Aorta (tissue), 5 donors: ENCODE results near the gene SLC6A11. TPM values are rescaled to one million over a fixed set of nuclear protein-coding genes. Genes with fewer than 3 reads are reported as not detected.

Experiments
- ATAC-seq: fragments of 200-7000 bp; cut with Tn5 transposase; one replicate; pipeline ENCODE4 v1.9.1; 2022; ENCODE audit warnings: moderate library complexity; ENCODE audit not compliant: low FRiP score
- DNase-seq, 2 donors: peaks; one replicate each; pipeline ENCODE4 v3.0.0-alpha.2; 2020
- H3K27ac ChIP-seq, 2 donors: one replicate each; pipeline ENCODE4 v1.5.1; 2013; ENCODE audit warnings: low read length in 2 of 2, mild to moderate bottlenecking in 2 of 2, moderate library complexity in 2 of 2, control low read depth in 1 of 2, inconsistent platforms in 1 of 2, low read depth in 1 of 2
- H3K27me3 ChIP-seq, 2 donors: one replicate each; pipeline ENCODE4 v1.6.1; 2013; ENCODE audit warnings: control low read depth in 1 of 2, low read length in 1 of 2, mild to moderate bottlenecking in 1 of 2, moderate library complexity in 1 of 2; ENCODE audit not compliant: insufficient read depth in 2 of 2, control insufficient read depth in 1 of 2
- H3K36me3 ChIP-seq, 2 donors: one replicate each; pipeline ENCODE4 v1.6.1; 2013; ENCODE audit warnings: control low read depth in 1 of 2, low read length in 1 of 2, mild to moderate bottlenecking in 1 of 2; ENCODE audit not compliant: insufficient read depth in 2 of 2, control insufficient read depth in 1 of 2
- H3K4me1 ChIP-seq, 2 donors: one replicate each; pipeline ENCODE4 v1.6.1; 2013; ENCODE audit warnings: low read length in 2 of 2, control low read depth in 1 of 2, mild to moderate bottlenecking in 1 of 2, moderate library complexity in 1 of 2; ENCODE audit not compliant: insufficient read depth in 2 of 2, control insufficient read depth in 1 of 2
- H3K4me3 ChIP-seq, 2 donors: one replicate each; pipeline ENCODE4 v1.5.1; 2013; ENCODE audit warnings: low read length in 2 of 2, control low read depth in 1 of 2, mild to moderate bottlenecking in 1 of 2
- H3K9me3 ChIP-seq: one replicate; pipeline ENCODE4 v1.6.1; 2013; ENCODE audit warnings: mild to moderate bottlenecking, low read length; ENCODE audit not compliant: control insufficient read depth
- WGBS, 2 donors: extraction: QIAGEN DNeasy Blood & Tissue Kit; methylation state at CpG; one replicate each; pipeline ENCODE4 v1.1.7; 2013; 5-methylcytosine and 5-hydroxymethylcytosine counted together
- intact Hi-C, 2 donors: fragments of 100-400 bp; cut with DNase I; formaldehyde crosslinking; loops; one replicate each; pipeline versions ENCODE4 v1.14.2 to v1.15.0; 2022
- polyA plus RNA-seq, 2 donors: library from polyadenylated mRNA; stranded (reverse); fragments of 200-250 nt; gene quantifications; one replicate each; pipeline ENCODE4 v1.2.3, GENCODE V29; 2013
- total RNA-seq, 2 donors: library from RNA; stranded (reverse); fragmentation: NEBNext Ultra II Directional; extraction: Animal tissue kit (Norgen Biotek cat#: 25700); gene quantifications; one replicate each; pipeline ENCODE4 v1.2.1, GENCODE V29; 2021
- donor health status: healthy with polysubstance abuse.
- donor health status: Bipolar disorder and iron deficiency.
- donor health status: DM: no; HTN: no; CAD: no.
- donor health status: DM: no; HTN: no; CAD: no.
- donor health status: DM: yes; HTN: yes; CAD: no.

Gene SLC6A11
- total and polyA plus RNA-seq, 4 donors: not detected

GRCh38 chr3:10774825-10775224 lies 41.2 kb upstream of the SLC6A11 start:
- Histone ChIP-seq H3K36me3 (no peaks in the 10 kb centered on the region), H3K9me3 (peaks cover 6% of the 10 kb centered on the region), H3K4me1 (no peaks in the 10 kb centered on the region), H3K4me3 (no peak overlapping the region), H3K27me3 (peaks cover 0 to 3% of the 10 kb centered on the region in 2 donors), H3K27ac (no peak overlapping the region)
- 77 to 78% methylated on average over 8 of the region's 8 CpGs for WGBS, 2 donors
- intact Hi-C loops: no loop called here
- no peak for ATAC-seq
- no peak for DNase-seq

- ATAC-seq (no peak), DNase-seq (no peak)
- no peaks in the 10 kb centered on the region for H3K4me1 ChIP-seq
- no peak overlapping the region for H3K27ac ChIP-seq
- peaks cover 6% of the 10 kb centered on the region for H3K9me3 ChIP-seq
- WGBS, 2 donors: 80% methylated on average over 8 of the region's 8 CpGs
- H3K27me3 ChIP-seq: peaks cover 0 to 3% of the 10 kb centered on the region in 2 donors
- intact Hi-C loops: no loop called here
- no peaks in the 10 kb centered on the region for H3K36me3 ChIP-seq
- H3K4me3 ChIP-seq: no peak overlapping the region
Measured at GRCh38 chr3:10775259-10775658, 40.8 kb upstream of the SLC6A11 start.

- Histone ChIP-seq H3K27me3 (peaks cover 0 to 3% of the 10 kb centered on the region in 2 donors), H3K36me3 (no peaks in the 10 kb centered on the region), H3K9me3 (peaks cover 6% of the 10 kb centered on the region), H3K4me3 (no peak overlapping the region), H3K4me1 (no peaks in the 10 kb centered on the region), H3K27ac (no peak overlapping the region)
- intact Hi-C loops: no loop called here
- WGBS, 2 donors: 87 to 90% methylated on average over 3 of the region's 3 CpGs
- ATAC-seq: no peak
- DNase-seq: no peak
Measured at GRCh38 chr3:10775828-10776227, 40.2 kb upstream of the SLC6A11 start.

- Histone ChIP-seq H3K4me1 (no peaks in the 10 kb centered on the region), H3K27ac (no peak overlapping the region), H3K9me3 (peaks cover 6% of the 10 kb centered on the region), H3K4me3 (no peak overlapping the region), H3K36me3 (no peaks in the 10 kb centered on the region), H3K27me3 (peaks cover 0 to 3% of the 10 kb centered on the region in 2 donors)
- ATAC-seq (no peak), DNase-seq (no peak)
- intact Hi-C loops: no loop called here
- WGBS, 2 donors: 62 to 67% methylated on average over 2 of the region's 2 CpGs
Measured at GRCh38 chr3:10777627-10778026, 38.4 kb upstream of the SLC6A11 start.

GRCh38 chr3:10778492-10779292 lies 37.3 kb upstream of the SLC6A11 start:
- peaks cover 0 to 2% of the 10 kb centered on the region in 2 donors for H3K27me3 ChIP-seq
- H3K27ac ChIP-seq: no peak overlapping the region
- DNase-seq: no peak
- intact Hi-C loops: no loop called here
- H3K4me3 ChIP-seq: no peak overlapping the region
- WGBS, 2 donors: 69 to 74% methylated on average over 8 of the region's 8 CpGs
- peaks cover 2% of the 10 kb centered on the region for H3K9me3 ChIP-seq
- H3K36me3 ChIP-seq: no peaks in the 10 kb centered on the region
- no peak for ATAC-seq
- no peaks in the 10 kb centered on the region for H3K4me1 ChIP-seq

GRCh38 chr3:10779293-10779805 lies 36.7 kb upstream of the SLC6A11 start:
- Histone ChIP-seq H3K27me3 (no peaks in the 10 kb centered on the region), H3K9me3 (peaks cover 1% of the 10 kb centered on the region), H3K4me1 (no peaks in the 10 kb centered on the region), H3K27ac (no peak overlapping the region), H3K4me3 (no peak overlapping the region), H3K36me3 (no peaks in the 10 kb centered on the region)
- WGBS, 2 donors: 72 to 82% methylated on average over 8 of the region's 8 CpGs
- no peak for DNase-seq
- intact Hi-C loops: no loop called here
- ATAC-seq: no peak

- intact Hi-C loops: no loop called here
- Histone ChIP-seq H3K36me3 (no peaks in the 10 kb centered on the region), H3K9me3 (peaks cover 1% of the 10 kb centered on the region), H3K27ac (no peak overlapping the region), H3K4me1 (no peaks in the 10 kb centered on the region), H3K4me3 (no peak overlapping the region), H3K27me3 (no peaks in the 10 kb centered on the region)
- ATAC-seq (no peak), DNase-seq (no peak)
- 77 to 81% methylated on average over 5 of the region's 5 CpGs for WGBS, 2 donors
Measured at GRCh38 chr3:10780243-10780642, 35.8 kb upstream of the SLC6A11 start.

GRCh38 chr3:10780922-10781321 lies 35.1 kb upstream of the SLC6A11 start:
- 57 to 74% methylated on average over 7 of the region's 7 CpGs for WGBS, 2 donors
- no peak overlapping the region for H3K4me3 ChIP-seq
- no peaks in the 10 kb centered on the region for H3K27me3 ChIP-seq
- no peaks in the 10 kb centered on the region for H3K4me1 ChIP-seq
- peaks cover 1% of the 10 kb centered on the region for H3K9me3 ChIP-seq
- H3K36me3 ChIP-seq: no peaks in the 10 kb centered on the region
- DNase-seq: no peak
- H3K27ac ChIP-seq: no peak overlapping the region
- ATAC-seq: no peak
- intact Hi-C loops: no loop called here

- H3K4me1 ChIP-seq: no peaks in the 10 kb centered on the region
- H3K27ac ChIP-seq: no peak overlapping the region
- ATAC-seq: no peak
- H3K4me3 ChIP-seq: no peak overlapping the region
- WGBS, 2 donors: 56% methylated on average over 2 of the region's 2 CpGs
- H3K27me3 ChIP-seq: no peaks in the 10 kb centered on the region
- no peak for DNase-seq
- H3K9me3 ChIP-seq: peaks cover 1% of the 10 kb centered on the region
- H3K36me3 ChIP-seq: no peaks in the 10 kb centered on the region
- intact Hi-C loops: no loop called here
Measured at GRCh38 chr3:10781981-10782380, 34.0 kb upstream of the SLC6A11 start.
